HEK293 (cell line): ENCODE results near the gene ABHD12.

Source experiments
- CTCF ChIP-seq: fragments of 450-650 bp; formaldehyde crosslinking; IDR thresholded peaks from 2 replicates; pipeline ENCODE4 v1.5.1; 2016; ENCODE audit warnings: missing biosample characterization, missing genetic modification characterization
- TRIM28 ChIP-seq: IDR thresholded peaks from 2 replicates; pipeline ENCODE4 v1.6.1; 2011; ENCODE audit warnings: low read length, control low read depth, borderline replicate concordance
- ZBTB8A ChIP-seq: fragments of 450-650 bp; formaldehyde crosslinking; IDR thresholded peaks from 2 replicates; pipeline ENCODE4 v1.5.1; 2016; ENCODE audit warnings: missing biosample characterization, missing genetic modification characterization
- ZNF24 ChIP-seq: fragments of 450-650 bp; formaldehyde crosslinking; IDR thresholded peaks from 2 replicates; pipeline ENCODE4 v1.5.1; 2016; ENCODE audit warnings: missing biosample characterization, missing genetic modification characterization
- ZNF423 ChIP-seq: fragments of 450-650 bp; formaldehyde crosslinking; IDR thresholded peaks from 2 replicates; pipeline ENCODE4 v1.5.1; 2016; ENCODE audit warnings: missing biosample characterization, missing genetic modification characterization
- ZNF555 ChIP-seq: fragments of 450-650 bp; formaldehyde crosslinking; conservative IDR thresholded peaks from 2 replicates; pipeline ENCODE4 v1.5.1; 2017; ENCODE audit warnings: missing biosample characterization, mild to moderate bottlenecking, missing genetic modification characterization, inconsistent platforms
- ZNF768 ChIP-seq: fragments of 450-650 bp; formaldehyde crosslinking; IDR thresholded peaks from 2 replicates; pipeline ENCODE4 v1.5.1; 2018; ENCODE audit warnings: missing biosample characterization, mild to moderate bottlenecking, missing genetic modification characterization

- TF ChIP-seq CTCF (tag by site-specific recombination) (no peak), ZNF555 (tag by site-specific recombination) (no peak), ZBTB8A (tag by site-specific recombination) (no peak), ZNF423 (tag by site-specific recombination) (no peak), ZNF24 (tag by site-specific recombination) (no peak), TRIM28 (no peak), ZNF768 (tag by site-specific recombination) (no peak)
Measured at GRCh38 chr20:25252230-25252651, 138.4 kb downstream of the ABHD12 start.
